ENCODE data around the gene CMTM6. TPM values are rescaled to one million over a fixed set of nuclear protein-coding genes. Genes with fewer than 3 reads are reported as not detected.
A peak's percentile ranks its signal among the peaks of the same experiment; 100 is the strongest.

Gene CMTM6
- total and polyA plus RNA-seq, 10 of the 15 experiments (the other 5 are each of a cell fraction or from before 2014, with no cell fraction given) = 27.1 to 97.3 (median 61.4) TPM

- 0 out of 2 replicates have a peak, but pooled peaks have one; percentile 44 for TF ChIP-seq ZNF687 (IDR thresholded peaks at IDR 0.05)
Observed at GRCh38 chr3:32436816-32437189, 65.8 kb downstream of the CMTM6 start (continued).

- peaks cover 73% of the 10 kb centered on the region for H3K4me1 ChIP-seq (ENCODE audit: control insufficient read depth, insufficient read depth, low read length)
- ATAC-seq (0 out of 3 replicates have a peak, but pooled peaks have one; percentile 3), FAIRE-seq (no peak), DNase-seq (ENCODE audit: low read depth, low spot score) (no peak)
- no peak overlapping the region for H3K9ac ChIP-seq (ENCODE audit: control insufficient read depth, insufficient read depth, low read length)
- ChIA-PET RAD21 (ENCODE audit: unreplicated experiment) (interaction anchor here (1.2 to 8.0 kb wide), 6 partner anchors 13 to 62 kb away, joined by 3 to 187 read pairs (median 34); no protein-coding TSS in a partner anchor), POLR2A (interaction anchor here (0.7 to 8.6 kb wide), 3 partner anchors 11 to 22 kb away, joined by 3 to 158 read pairs (median 3); no protein-coding TSS in a partner anchor), CTCF (interaction anchor here (1.0 to 10.6 kb wide), 8 partner anchors 9 to 62 kb away, joined by 3 to 88 read pairs (median 5); no protein-coding TSS in a partner anchor), SMC1A (ENCODE audit: uncharacterized antibody, unreplicated experiment) (interaction anchor here (1.0 to 14.2 kb wide), 11 partner anchors 12 to 61 kb away, joined by 3 to 307 read pairs (median 6); partner anchors contain the start of gene CMTM7)
- in situ Hi-C loops (cut with MboI) = no loop called here
- TF ChIP-seq RELB (IDR thresholded peaks at IDR 0.05; ENCODE audit: low read depth) = 0 out of 2 replicates have a peak, but pooled peaks have one; percentile 7
- TF ChIP-seq SPI1 (IDR thresholded peaks at IDR 0.05; ENCODE audit: borderline replicate concordance, insufficient read depth, low read depth, low read length) = 0 out of 2 replicates have a peak, but pooled peaks have one; percentile 5
- no peak for TF ChIP-seq EGR1 (IDR thresholded peaks at IDR 0.05; ENCODE audit: borderline replicate concordance in 1 of 2, low read depth in 2 of 2, low read length in 2 of 2)
- 0 out of 2 replicates have a peak, but pooled peaks have one; percentile 41 for TF ChIP-seq TCF7 (IDR thresholded peaks at IDR 0.05; ENCODE audit: borderline replicate concordance)
- 1% methylated on average over 4 of the region's 4 CpGs for WGBS (ENCODE audit: insufficient coverage, insufficient replicate concordance, low lambda C conversion rate, missing lambda C conversion rate)
- H4K20me1 ChIP-seq (ENCODE audit: control insufficient read depth, insufficient read depth) = no peaks in the 10 kb centered on the region
- H3K79me2 ChIP-seq (ENCODE audit: control insufficient read depth, insufficient read depth, low read length) = no peaks in the 10 kb centered on the region
- H3K27ac ChIP-seq (ENCODE audit: control insufficient read depth, insufficient read depth) = no peak overlapping the region
- no peaks in the 10 kb centered on the region; the same call in 2 of the 3 replicates for H3K9me3 ChIP-seq (replicated peaks; ENCODE audit: control insufficient read depth, insufficient read depth, low read length)
- H3K36me3 ChIP-seq (ENCODE audit: control insufficient read depth in 2 of 2, insufficient read depth in 2 of 2, low read length in 1 of 2) = no peaks in the 10 kb centered on the region
- intact Hi-C loops (cut with micrococcal nuclease; ENCODE audit: unreplicated experiment) = no loop called here
- no TSS peak for BruUV-seq (replicated peaks)
- no peak overlapping the region for H3K4me3 ChIP-seq
- peak overlapping the region; percentile 26 for H3K4me2 ChIP-seq (ENCODE audit: control insufficient read depth, insufficient read depth)
- no peaks in the 10 kb centered on the region; a peak in 1 of 4 replicates for H3K27me3 ChIP-seq (replicated peaks in 1 of 2; ENCODE audit: control insufficient read depth in 2 of 2, insufficient read depth in 2 of 2, low read length in 1 of 2)
- H2AFZ ChIP-seq (ENCODE audit: control insufficient read depth, low read depth, low read length) = no peak overlapping the region
Observed at GRCh38 chr3:32435911-32436815, 66.5 kb downstream of the CMTM6 start.

Data from GM12878 (cell line).